ENCODE results near the gene EEF1A2. TPM values are rescaled to one million over a fixed set of nuclear protein-coding genes. Genes with fewer than 3 reads are reported as not detected.

The EEF1A2 gene
- total and polyA plus RNA-seq, 2 of the 4 experiments (the other 2 are of a cell fraction): 1.3 to 4.6 TPM

DNA sequence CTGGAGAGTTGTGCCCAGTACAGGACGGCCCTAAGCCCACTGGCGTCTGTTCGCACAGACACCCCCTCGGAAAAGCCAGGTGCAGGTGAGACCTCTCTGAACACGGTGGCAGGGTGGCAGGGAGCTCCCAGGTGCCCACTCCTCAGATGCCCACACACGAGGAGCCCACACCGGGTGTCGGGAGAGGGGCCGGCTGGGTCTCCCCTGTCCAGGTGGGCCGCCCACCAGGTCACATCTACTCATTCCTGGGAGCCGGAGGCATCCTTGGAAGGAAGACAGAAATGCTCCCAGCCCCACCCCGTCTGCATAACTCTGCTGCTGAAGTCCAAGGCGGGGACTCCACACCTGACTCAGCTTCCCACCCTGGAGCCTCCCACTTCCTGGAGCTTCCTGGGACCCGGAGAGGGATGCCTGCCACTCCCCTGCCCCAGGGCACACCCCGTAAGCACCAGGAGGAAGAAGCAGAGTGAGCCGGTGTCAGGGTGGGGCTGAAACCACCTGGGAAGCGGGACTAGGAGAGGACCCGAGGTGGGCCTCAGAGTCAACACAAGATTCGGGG lies 46.2 kb upstream of the EEF1A2 start:
- no peak overlapping the region for H2AK5ac ChIP-seq (ENCODE audit: low read depth, low read length)
- no peaks in the 10 kb centered on the region for H3K36me3 ChIP-seq (ENCODE audit: control insufficient read depth, insufficient read depth, low read length)
- no TSS peak for BruUV-seq (replicated peaks)
- no peaks in the 10 kb centered on the region for H3K9me1 ChIP-seq (ENCODE audit: insufficient read depth, low read length)
- dilution Hi-C loops (cut with HindIII; ENCODE audit: low sequenced_read_pairs, unreplicated experiment) (no loop called here), intact Hi-C loops (cut with micrococcal nuclease) (no loop called here), in situ Hi-C loops (cut with MboI; ENCODE audit: low sequenced_read_pairs) (no loop called here)
- no peaks in the 10 kb centered on the region for H3K79me1 ChIP-seq (ENCODE audit: low read depth in 1 of 2, low read length in 2 of 2)
- H3K9ac ChIP-seq (ENCODE audit: low read depth, low read length): no peak overlapping the region
- POLR2A ChIA-PET (ENCODE audit: unreplicated experiment): no interaction called here
- H2AK9ac ChIP-seq (replicated peaks; ENCODE audit: low read depth, low read length, poor library complexity): no peak overlapping the region
- CTCF ChIA-PET: no interaction called here
- H3K4me2 ChIP-seq (ENCODE audit: low read depth, low read length): no peak overlapping the region
- ATAC-seq (ENCODE audit: low read depth) (no peak), DNase-seq (no peak)
- H3K4ac ChIP-seq (ENCODE audit: low read depth, low read length): no peak overlapping the region
- no peak overlapping the region for H3K56ac ChIP-seq (ENCODE audit: extremely low read depth, insufficient read depth, low read length)
- no peak overlapping the region for H3K27ac ChIP-seq (ENCODE audit: insufficient read depth, low read length)
- no peak overlapping the region for H4K5ac ChIP-seq (ENCODE audit: low read depth, low read length)
- H3K18ac ChIP-seq (ENCODE audit: low read depth, low read length): no peak overlapping the region
- no peak overlapping the region for H2BK15ac ChIP-seq (ENCODE audit: low read depth, low read length)
- no peak overlapping the region for H3K14ac ChIP-seq (replicated peaks; ENCODE audit: low read depth, low read length)
- no peaks in the 10 kb centered on the region for H3K9me3 ChIP-seq (ENCODE audit: control insufficient read depth, insufficient read depth, low read length)
- H3K23ac ChIP-seq (ENCODE audit: low read depth, low read length): no peak overlapping the region
- WGBS, 2 experiments (ENCODE audit: extremely low coverage in 2 of 2, insufficient read length in 1 of 2): 60% methylated on average over 2 of the region's 19 CpGs; no CpG with 5 or more reads in 1 of the 2 experiments
- TF ChIP-seq MAFK (IDR thresholded peaks at IDR 0.05; ENCODE audit: low read depth, low read length) (no peak), POLR2A (IDR thresholded peaks at IDR 0.05; ENCODE audit: low read depth, low read length) (no peak), FOS (IDR thresholded peaks at IDR 0.05; ENCODE audit: low read depth, low read length) (no peak), RFX5 (IDR thresholded peaks at IDR 0.05; ENCODE audit: low read depth, low read length) (no peak), BHLHE40 (IDR thresholded peaks at IDR 0.05; ENCODE audit: low read depth, low read length) (no peak), SMC3 (IDR thresholded peaks at IDR 0.05; ENCODE audit: low read depth, low read length) (no peak), MXI1 (IDR thresholded peaks at IDR 0.05; ENCODE audit: borderline replicate concordance, low read depth, low read length) (no peak), NFE2L2 (IDR thresholded peaks at IDR 0.05; ENCODE audit: low read depth, low read length) (no peak), CHD1 (IDR thresholded peaks at IDR 0.05; ENCODE audit: low read depth, low read length) (no peak), RCOR1 (IDR thresholded peaks at IDR 0.05; ENCODE audit: insufficient replicate concordance, low read length) (no peak), RAD21 (IDR thresholded peaks at IDR 0.05; ENCODE audit: low read length) (no peak), MAZ (IDR thresholded peaks at IDR 0.05; ENCODE audit: borderline replicate concordance, low read depth, low read length) (no peak), CEBPB (IDR thresholded peaks at IDR 0.05; ENCODE audit: low read depth, low read length) (no peak)
- TF ChIP-seq, protein P1, sequence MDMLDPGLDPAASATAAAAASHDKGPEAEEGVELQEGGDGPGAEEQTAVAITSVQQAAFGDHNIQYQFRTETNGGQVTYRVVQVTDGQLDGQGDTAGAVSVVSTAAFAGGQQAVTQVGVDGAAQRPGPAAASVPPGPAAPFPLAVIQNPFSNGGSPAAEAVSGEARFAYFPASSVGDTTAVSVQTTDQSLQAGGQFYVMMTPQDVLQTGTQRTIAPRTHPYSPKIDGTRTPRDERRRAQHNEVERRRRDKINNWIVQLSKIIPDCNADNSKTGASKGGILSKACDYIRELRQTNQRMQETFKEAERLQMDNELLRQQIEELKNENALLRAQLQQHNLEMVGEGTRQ (IDR thresholded peaks at IDR 0.05; ENCODE audit: low read depth, low read length): no peak
- TF ChIP-seq, protein P2, sequence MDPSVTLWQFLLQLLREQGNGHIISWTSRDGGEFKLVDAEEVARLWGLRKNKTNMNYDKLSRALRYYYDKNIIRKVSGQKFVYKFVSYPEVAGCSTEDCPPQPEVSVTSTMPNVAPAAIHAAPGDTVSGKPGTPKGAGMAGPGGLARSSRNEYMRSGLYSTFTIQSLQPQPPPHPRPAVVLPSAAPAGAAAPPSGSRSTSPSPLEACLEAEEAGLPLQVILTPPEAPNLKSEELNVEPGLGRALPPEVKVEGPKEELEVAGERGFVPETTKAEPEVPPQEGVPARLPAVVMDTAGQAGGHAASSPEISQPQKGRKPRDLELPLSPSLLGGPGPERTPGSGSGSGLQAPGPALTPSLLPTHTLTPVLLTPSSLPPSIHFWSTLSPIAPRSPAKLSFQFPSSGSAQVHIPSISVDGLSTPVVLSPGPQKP (IDR thresholded peaks at IDR 0.05; ENCODE audit: borderline replicate concordance, low read depth, low read length): no peak
- TF ChIP-seq, protein P3, sequence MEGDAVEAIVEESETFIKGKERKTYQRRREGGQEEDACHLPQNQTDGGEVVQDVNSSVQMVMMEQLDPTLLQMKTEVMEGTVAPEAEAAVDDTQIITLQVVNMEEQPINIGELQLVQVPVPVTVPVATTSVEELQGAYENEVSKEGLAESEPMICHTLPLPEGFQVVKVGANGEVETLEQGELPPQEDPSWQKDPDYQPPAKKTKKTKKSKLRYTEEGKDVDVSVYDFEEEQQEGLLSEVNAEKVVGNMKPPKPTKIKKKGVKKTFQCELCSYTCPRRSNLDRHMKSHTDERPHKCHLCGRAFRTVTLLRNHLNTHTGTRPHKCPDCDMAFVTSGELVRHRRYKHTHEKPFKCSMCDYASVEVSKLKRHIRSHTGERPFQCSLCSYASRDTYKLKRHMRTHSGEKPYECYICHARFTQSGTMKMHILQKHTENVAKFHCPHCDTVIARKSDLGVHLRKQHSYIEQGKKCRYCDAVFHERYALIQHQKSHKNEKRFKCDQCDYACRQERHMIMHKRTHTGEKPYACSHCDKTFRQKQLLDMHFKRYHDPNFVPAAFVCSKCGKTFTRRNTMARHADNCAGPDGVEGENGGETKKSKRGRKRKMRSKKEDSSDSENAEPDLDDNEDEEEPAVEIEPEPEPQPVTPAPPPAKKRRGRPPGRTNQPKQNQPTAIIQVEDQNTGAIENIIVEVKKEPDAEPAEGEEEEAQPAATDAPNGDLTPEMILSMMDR (conservative IDR thresholded peaks at IDR 0.05; ENCODE audit: low read depth, low read length): no peak
- H3K4me3 ChIP-seq (ENCODE audit: insufficient read depth, low read depth, low read length): no peak overlapping the region
- peaks cover 38% of the 10 kb centered on the region for H3K27me3 ChIP-seq (ENCODE audit: control insufficient read depth, insufficient read depth, low read length)
- H2BK20ac ChIP-seq (ENCODE audit: low read depth, low read length): no peak overlapping the region
- no peak overlapping the region for H2AFZ ChIP-seq (replicated peaks; ENCODE audit: low read length, poor library complexity)
- no peak overlapping the region for H2BK5ac ChIP-seq (ENCODE audit: low read depth, low read length, poor library complexity, severe bottlenecking)
- no peaks in the 10 kb centered on the region for H4K20me1 ChIP-seq (ENCODE audit: insufficient read depth, low read length)
- no peak overlapping the region for H2BK120ac ChIP-seq (ENCODE audit: low read depth, low read length)
- no peak overlapping the region for H4K91ac ChIP-seq (ENCODE audit: insufficient read depth, low read depth, low read length)
- H4K8ac ChIP-seq (ENCODE audit: low read depth in 2 of 2, low read length in 2 of 2): no peak overlapping the region
- H3K4me1 ChIP-seq (ENCODE audit: control insufficient read depth, insufficient read depth, low read length): peaks cover 3% of the 10 kb centered on the region; the same call in 1 of the 2 replicates

Data from IMR-90 (cell line).